ENCODE results near the gene APLF. TPM values are rescaled to one million over a fixed set of nuclear protein-coding genes. Genes with fewer than 3 reads are reported as not detected.

Gene APLF
- total RNA-seq, 1 experiment from 2014 or later = 5.5 TPM

DNA sequence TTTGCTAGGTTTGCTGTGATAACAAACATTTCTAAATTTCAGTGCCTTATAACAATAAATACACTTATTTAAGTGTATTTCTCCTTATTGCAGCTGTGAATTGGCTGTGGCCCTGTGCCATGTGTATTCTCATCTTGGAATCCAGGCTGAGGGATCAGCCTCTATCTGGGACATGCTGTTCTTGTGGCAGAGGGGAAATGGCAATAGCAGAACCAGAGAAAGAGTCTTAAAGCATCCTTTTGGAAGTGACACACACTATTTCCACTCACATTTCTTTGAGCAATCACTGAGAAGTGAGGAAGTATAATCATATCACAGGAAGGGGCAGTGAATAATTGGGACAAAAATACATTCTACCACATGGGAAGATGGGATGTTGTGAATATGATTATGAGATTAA is 109.8 kb downstream of the APLF start:
- intact Hi-C loops (cut with micrococcal nuclease; ENCODE audit: unreplicated experiment) = no loop called here
- Histone ChIP-seq H3K27ac (ENCODE audit: low read depth, low read length, poor library complexity, severe bottlenecking) (no peak overlapping the region), H3K4me1 (ENCODE audit: insufficient read depth, low read length, poor library complexity, severe bottlenecking) (no peaks in the 10 kb centered on the region), H3K9me3 (ENCODE audit: low read depth, low read length, poor library complexity, severe bottlenecking) (no peaks in the 10 kb centered on the region), H3K27me3 (replicated peaks; ENCODE audit: insufficient read depth, low read depth, low read length, poor library complexity) (no peaks in the 10 kb centered on the region), H3K4me3 (ENCODE audit: low read depth, low read length, poor library complexity, severe bottlenecking) (no peak overlapping the region), H3K36me3 (ENCODE audit: insufficient read depth, low read length, poor library complexity, severe bottlenecking) (no peaks in the 10 kb centered on the region)
- CTCF ChIA-PET = no interaction called here
- TF ChIP-seq CTCF (conservative IDR thresholded peaks at IDR 0.05; ENCODE audit: low read depth, low read length) = no peak
- no peak for TF ChIP-seq EZH2 (IDR thresholded peaks at IDR 0.05; ENCODE audit: borderline replicate concordance, low read depth, low read length, poor library complexity, severe bottlenecking)
- no peak for DNase-seq (ENCODE audit: low spot score)
- BruUV-seq (replicated peaks) = no TSS peak
- POLR2A ChIA-PET (ENCODE audit: low non-redundant PET) = no interaction called here

GRCh38 chr2:68579689-68580088 is 112.3 kb downstream of the APLF start:
- no TSS peak for BruUV-seq (replicated peaks)
- no peaks in the 10 kb centered on the region for H3K9me3 ChIP-seq (ENCODE audit: low read depth, low read length, poor library complexity, severe bottlenecking)
- no peak for DNase-seq (ENCODE audit: low spot score)
- H3K27ac ChIP-seq (ENCODE audit: low read depth, low read length, poor library complexity, severe bottlenecking) = no peak overlapping the region
- H3K4me1 ChIP-seq (ENCODE audit: insufficient read depth, low read length, poor library complexity, severe bottlenecking) = no peaks in the 10 kb centered on the region
- intact Hi-C loops (cut with micrococcal nuclease; ENCODE audit: unreplicated experiment) = no loop called here
- TF ChIP-seq CTCF (conservative IDR thresholded peaks at IDR 0.05; ENCODE audit: low read depth, low read length) = no peak
- no peak for TF ChIP-seq EZH2 (IDR thresholded peaks at IDR 0.05; ENCODE audit: borderline replicate concordance, low read depth, low read length, poor library complexity, severe bottlenecking)
- CTCF ChIA-PET = no interaction called here
- POLR2A ChIA-PET (ENCODE audit: low non-redundant PET) = no interaction called here
- H3K4me3 ChIP-seq (ENCODE audit: low read depth, low read length, poor library complexity, severe bottlenecking) = no peak overlapping the region
- no peaks in the 10 kb centered on the region for H3K27me3 ChIP-seq (replicated peaks; ENCODE audit: insufficient read depth, low read depth, low read length, poor library complexity)
- H3K36me3 ChIP-seq (ENCODE audit: insufficient read depth, low read length, poor library complexity, severe bottlenecking) = no peaks in the 10 kb centered on the region

DNA sequence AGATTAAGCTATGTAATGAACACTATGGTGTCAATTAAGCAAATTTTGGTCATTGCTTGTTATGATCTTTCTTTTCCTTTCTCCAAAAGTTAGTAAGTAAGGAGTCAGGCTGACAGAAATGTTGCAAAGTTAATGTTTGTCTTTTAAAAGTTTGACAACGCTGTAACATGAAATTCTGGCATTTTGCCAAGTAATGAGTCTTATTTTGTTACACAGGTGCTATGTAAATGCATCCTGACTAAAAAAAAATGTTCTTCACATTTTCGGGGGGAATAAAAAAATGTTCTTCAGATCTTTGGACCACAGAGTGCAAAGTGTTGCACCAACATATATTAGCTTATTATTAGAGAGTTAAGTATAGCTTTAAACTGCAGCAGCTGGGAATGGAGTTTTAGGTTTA is 121.2 kb downstream of the APLF start:
- no peaks in the 10 kb centered on the region for H3K27me3 ChIP-seq (replicated peaks; ENCODE audit: insufficient read depth, low read depth, low read length, poor library complexity)
- H3K9me3 ChIP-seq (ENCODE audit: low read depth, low read length, poor library complexity, severe bottlenecking) = no peaks in the 10 kb centered on the region
- TF ChIP-seq CTCF (conservative IDR thresholded peaks at IDR 0.05; ENCODE audit: low read depth, low read length) (no peak), EZH2 (IDR thresholded peaks at IDR 0.05; ENCODE audit: borderline replicate concordance, low read depth, low read length, poor library complexity, severe bottlenecking) (no peak)
- no TSS peak for BruUV-seq (replicated peaks)
- DNase-seq (ENCODE audit: low spot score) = no peak
- no peak overlapping the region for H3K4me3 ChIP-seq (ENCODE audit: low read depth, low read length, poor library complexity, severe bottlenecking)
- POLR2A ChIA-PET (ENCODE audit: low non-redundant PET) = no interaction called here
- intact Hi-C loops (cut with micrococcal nuclease; ENCODE audit: unreplicated experiment) = no loop called here
- no peaks in the 10 kb centered on the region for H3K36me3 ChIP-seq (ENCODE audit: insufficient read depth, low read length, poor library complexity, severe bottlenecking)
- no peak overlapping the region for H3K27ac ChIP-seq (ENCODE audit: low read depth, low read length, poor library complexity, severe bottlenecking)
- H3K4me1 ChIP-seq (ENCODE audit: insufficient read depth, low read length, poor library complexity, severe bottlenecking) = peaks cover 6% of the 10 kb centered on the region
- CTCF ChIA-PET = no interaction called here
